Sigmoid colon (tissue), 7 donors: ENCODE data around the gene PTPN3. TPM values are rescaled to one million over a fixed set of nuclear protein-coding genes. Genes with fewer than 3 reads are reported as not detected.

Source experiments
- DNase-seq: peaks from one replicate; pipeline ENCODE4 v3.0.0-alpha.2; 2019
- H3K27ac ChIP-seq, 4 donors: fragments of 200-600 bp; sonication (generic); one replicate each; pipeline ENCODE4 v1.5.1; 2016 to 2019; ENCODE audit warnings: mild to moderate bottlenecking in 1 of 4
- H3K27me3 ChIP-seq, 3 donors: fragments of 200-600 bp; sonication (generic); one replicate each; pipeline ENCODE4 v1.5.1; 2019; ENCODE audit warnings: mild to moderate bottlenecking in 1 of 3
- H3K36me3 ChIP-seq, 4 donors: fragments of 200-600 bp; sonication (generic); one replicate each; pipeline ENCODE4 v1.5.1; 2016 to 2019
- H3K4me1 ChIP-seq, 4 donors: fragments of 200-600 bp; sonication (generic); one replicate each; pipeline ENCODE4 v1.5.1; 2017 to 2019
- H3K4me3 ChIP-seq, 4 donors: fragments of 200-600 bp; sonication (generic); one replicate each; pipeline ENCODE4 v1.5.1; 2017 to 2019; ENCODE audit warnings: mild to moderate bottlenecking in 2 of 4, moderate library complexity in 1 of 4
- H3K9me3 ChIP-seq, 4 donors: fragments of 200-600 bp in 3 of 4; sonication (generic) in 3 of 4; one replicate each; pipeline versions ENCODE4 v1.5.1 to v1.6.1; 2013 to 2019
- CTCF ChIP-seq, 4 experiments: fragments of 450-650 bp in 3 of 4; fragments of 200-600 bp in 1 of 4; IDR thresholded peaks; one replicate each; pipeline ENCODE4 v1.5.1; 2016 to 2019; ENCODE audit warnings: antibody characterized with exemption in 4 of 4, mild to moderate bottlenecking in 3 of 4, moderate library complexity in 2 of 4
- EP300 ChIP-seq, 4 donors: sonication (generic); formaldehyde crosslinking; IDR thresholded peaks; one replicate each; pipeline ENCODE4 v1.6.1; 2017; ENCODE audit warnings: antibody characterized with exemption in 4 of 4
- POLR2A ChIP-seq, 2 donors: fragments of 450-650 bp; IDR thresholded peaks; one replicate each; pipeline ENCODE4 v1.6.1; 2016; ENCODE audit warnings: antibody characterized with exemption in 2 of 2, mild to moderate bottlenecking in 2 of 2, moderate library complexity in 2 of 2
- POLR2AphosphoS5 ChIP-seq, 4 donors: sonication (generic); formaldehyde crosslinking; IDR thresholded peaks; one replicate each; pipeline ENCODE4 v1.6.1; 2017; ENCODE audit warnings: antibody characterized with exemption in 4 of 4
- WGBS, 2 donors: extraction: QIAGEN DNeasy Blood & Tissue Kit; methylation state at CpG; one replicate each; pipeline ENCODE4 v1.1.7; 2013; 5-methylcytosine and 5-hydroxymethylcytosine counted together
- intact Hi-C: fragments of 100-400 bp; cut with DNase I; formaldehyde crosslinking; loops from one replicate; pipeline ENCODE4 v1.15.1; 2023
- polyA plus RNA-seq, 3 donors: library from polyadenylated mRNA; stranded (reverse); fragments of 200-250 nt; gene quantifications; one replicate each; pipeline ENCODE4 v1.2.3, GENCODE V29; 2013
- total RNA-seq, 4 donors: library from RNA; depleted of rRNA; stranded (reverse); fragments of >200 nt; gene quantifications; one replicate each; pipeline ENCODE4 v1.1.0, GENCODE V29; 2016
- donor health status: healthy with polysubstance abuse.
- donor health status: Bipolar disorder and iron deficiency.
- donor health status: healthy.

Gene PTPN3
- total and polyA plus RNA-seq, 7 donors, result 1.3 to 25.0 (median 2.5) TPM

- Histone ChIP-seq H3K4me1 (peaks cover 0 to 16% (median 10%) of the 10 kb centered on the region in 4 donors), H3K27me3 (no peaks in the 10 kb centered on the region), H3K36me3 (no peaks in the 10 kb centered on the region), H3K27ac (no peak overlapping the region), H3K4me3 (no peak overlapping the region), H3K9me3 (no peaks in the 10 kb centered on the region)
- DNase-seq, result no peak
- intact Hi-C loops, result loop anchor here (10.0 kb wide), 1 partner anchor 484 kb away; the partner anchor contains the start of genes ABITRAM and ELP1
- WGBS, 2 donors, result 59 to 87% methylated on average over 6 of the region's 6 CpGs
- no peak for TF ChIP-seq CTCF (IDR thresholded peaks at IDR 0.05)
- no peak for TF ChIP-seq EP300 (IDR thresholded peaks at IDR 0.05)
- no peak for TF ChIP-seq POLR2A (IDR thresholded peaks at IDR 0.05)
- no peak for TF ChIP-seq POLR2AphosphoS5 (IDR thresholded peaks at IDR 0.05)
These were observed 79.3 kb downstream of the PTPN3 start for GRCh38 chr9:109418827-109419226.

- WGBS, 2 donors, result 87 to 92% methylated on average over 6 of the region's 6 CpGs
- Histone ChIP-seq H3K4me3 (no peak overlapping the region), H3K27ac (peak overlapping the region; percentile 19 to 69 (median 55)), H3K4me1 (peaks cover 0 to 16% (median 10%) of the 10 kb centered on the region in 4 donors), H3K9me3 (no peaks in the 10 kb centered on the region), H3K36me3 (no peaks in the 10 kb centered on the region), H3K27me3 (no peaks in the 10 kb centered on the region)
- intact Hi-C loops, result loop anchor here (10.0 kb wide), 1 partner anchor 483 kb away; the partner anchor contains the start of genes ABITRAM and ELP1
- no peak for TF ChIP-seq POLR2A (IDR thresholded peaks at IDR 0.05)
- no peak for TF ChIP-seq CTCF (IDR thresholded peaks at IDR 0.05)
- TF ChIP-seq POLR2AphosphoS5 (IDR thresholded peaks at IDR 0.05), result no peak
- no peak for TF ChIP-seq EP300 (IDR thresholded peaks at IDR 0.05)
- DNase-seq, result no peak
These were observed 80.2 kb downstream of the PTPN3 start for GRCh38 chr9:109417585-109418544.

- Histone ChIP-seq H3K27me3 (no peaks in the 10 kb centered on the region), H3K4me3 (peak overlapping the region in 2 of 4 donors; percentile 3 to 22), H3K36me3 (no peaks in the 10 kb centered on the region), H3K4me1 (peaks cover 0 to 16% (median 10%) of the 10 kb centered on the region in 4 donors), H3K27ac (peak overlapping the region; percentile 19 to 69 (median 55)), H3K9me3 (no peaks in the 10 kb centered on the region)
- TF ChIP-seq CTCF (IDR thresholded peaks at IDR 0.05) (no peak), POLR2A (IDR thresholded peaks at IDR 0.05) (no peak), EP300 (IDR thresholded peaks at IDR 0.05) (no peak), POLR2AphosphoS5 (IDR thresholded peaks at IDR 0.05) (no peak)
- DNase-seq, result no peak
- intact Hi-C loops, result loop anchor here (10.0 kb wide), 1 partner anchor 482 kb away; the partner anchor contains the start of genes ABITRAM and ELP1
- WGBS, 2 donors, result 22 to 64% methylated on average over 8 of the region's 8 CpGs
These were observed 81.1 kb downstream of the PTPN3 start for GRCh38 chr9:109417054-109417453.

GRCh38 chr9:109416135-109416706 is 81.9 kb downstream of the PTPN3 start:
- 78 to 93% methylated on average over 10 of the region's 10 CpGs for WGBS, 2 donors
- no peaks in the 10 kb centered on the region for H3K36me3 ChIP-seq
- peaks cover 0 to 16% (median 10%) of the 10 kb centered on the region in 4 donors for H3K4me1 ChIP-seq
- DNase-seq, result no peak
- intact Hi-C loops, result loop anchor here (10.0 kb wide), 1 partner anchor 481 kb away; the partner anchor contains the start of genes ABITRAM and ELP1
- H3K27ac ChIP-seq, result peak overlapping the region in 3 of 4 donors; percentile 45 to 69 (median 65)
- H3K4me3 ChIP-seq, result no peak overlapping the region
- no peak for TF ChIP-seq POLR2AphosphoS5 (IDR thresholded peaks at IDR 0.05)
- TF ChIP-seq POLR2A (IDR thresholded peaks at IDR 0.05), result no peak
- no peak for TF ChIP-seq EP300 (IDR thresholded peaks at IDR 0.05)
- TF ChIP-seq CTCF (IDR thresholded peaks at IDR 0.05), result no peak
- H3K9me3 ChIP-seq, result no peaks in the 10 kb centered on the region
- H3K27me3 ChIP-seq, result no peaks in the 10 kb centered on the region
